ENCODE results near the gene RAD23B. TPM values are rescaled to one million over a fixed set of nuclear protein-coding genes. Genes with fewer than 3 reads are reported as not detected.

RAD23B gene
- total RNA-seq, 4 donors from 2014 or later: 69.8 to 94.4 (median 74.4) TPM

GRCh38 chr9:107269254-107269653, 13.8 kb upstream of the RAD23B start:
- intact Hi-C loops (cut with DNase I): no loop called here
- no peak for DNase-seq
- 89 to 93% methylated on average over 2 of the region's 2 CpGs for WGBS, 2 donors
- Histone ChIP-seq H3K36me3 (no peaks in the 10 kb centered on the region), H3K9me3 (no peaks in the 10 kb centered on the region), H3K27me3 (no peaks in the 10 kb centered on the region), H3K4me1 (peaks cover 0 to 6% (median 0%) of the 10 kb centered on the region in 3 donors), H3K27ac (no peak overlapping the region), H3K4me3 (no peak overlapping the region)
- TF ChIP-seq, protein P1, sequence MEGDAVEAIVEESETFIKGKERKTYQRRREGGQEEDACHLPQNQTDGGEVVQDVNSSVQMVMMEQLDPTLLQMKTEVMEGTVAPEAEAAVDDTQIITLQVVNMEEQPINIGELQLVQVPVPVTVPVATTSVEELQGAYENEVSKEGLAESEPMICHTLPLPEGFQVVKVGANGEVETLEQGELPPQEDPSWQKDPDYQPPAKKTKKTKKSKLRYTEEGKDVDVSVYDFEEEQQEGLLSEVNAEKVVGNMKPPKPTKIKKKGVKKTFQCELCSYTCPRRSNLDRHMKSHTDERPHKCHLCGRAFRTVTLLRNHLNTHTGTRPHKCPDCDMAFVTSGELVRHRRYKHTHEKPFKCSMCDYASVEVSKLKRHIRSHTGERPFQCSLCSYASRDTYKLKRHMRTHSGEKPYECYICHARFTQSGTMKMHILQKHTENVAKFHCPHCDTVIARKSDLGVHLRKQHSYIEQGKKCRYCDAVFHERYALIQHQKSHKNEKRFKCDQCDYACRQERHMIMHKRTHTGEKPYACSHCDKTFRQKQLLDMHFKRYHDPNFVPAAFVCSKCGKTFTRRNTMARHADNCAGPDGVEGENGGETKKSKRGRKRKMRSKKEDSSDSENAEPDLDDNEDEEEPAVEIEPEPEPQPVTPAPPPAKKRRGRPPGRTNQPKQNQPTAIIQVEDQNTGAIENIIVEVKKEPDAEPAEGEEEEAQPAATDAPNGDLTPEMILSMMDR (IDR thresholded peaks at IDR 0.05): no peak
- no peak for TF ChIP-seq POLR2A (IDR thresholded peaks at IDR 0.05)

DNA sequence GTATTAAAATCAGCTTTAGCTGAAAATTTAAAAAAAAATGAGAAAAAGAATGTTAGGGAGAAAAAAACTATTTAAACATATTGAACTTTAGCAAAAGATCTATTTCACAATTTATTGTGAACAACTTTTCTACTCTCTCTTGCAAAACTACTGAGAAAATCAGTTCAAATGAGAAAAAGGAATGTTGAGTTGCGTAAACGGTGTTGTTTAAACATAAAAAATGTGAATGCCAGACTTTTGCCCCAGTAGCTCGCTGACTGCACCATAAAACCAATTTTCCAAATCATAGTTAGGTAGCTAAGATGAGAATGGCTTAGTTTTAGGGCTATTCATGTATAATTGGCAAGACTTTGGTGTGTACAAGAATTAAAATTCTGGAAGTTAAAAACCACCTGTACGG, 13.4 kb upstream of the RAD23B start:
- Histone ChIP-seq H3K4me3 (no peak overlapping the region), H3K9me3 (no peaks in the 10 kb centered on the region), H3K27me3 (no peaks in the 10 kb centered on the region), H3K27ac (no peak overlapping the region), H3K36me3 (no peaks in the 10 kb centered on the region), H3K4me1 (peaks cover 0 to 10% (median 0%) of the 10 kb centered on the region in 3 donors)
- WGBS, 2 donors: 86 to 88% methylated on average over 4 of the region's 4 CpGs
- TF ChIP-seq POLR2A (IDR thresholded peaks at IDR 0.05): no peak
- TF ChIP-seq, protein P1 (IDR thresholded peaks at IDR 0.05): no peak
- no peak for DNase-seq
- intact Hi-C loops (cut with DNase I): no loop called here

- Histone ChIP-seq H3K27ac (no peak overlapping the region), H3K4me3 (no peak overlapping the region), H3K4me1 (peaks cover 0 to 14% (median 0%) of the 10 kb centered on the region in 3 donors), H3K9me3 (no peaks in the 10 kb centered on the region), H3K27me3 (no peaks in the 10 kb centered on the region), H3K36me3 (no peaks in the 10 kb centered on the region)
- intact Hi-C loops (cut with DNase I): no loop called here
- TF ChIP-seq, protein P1 (IDR thresholded peaks at IDR 0.05): no peak
- TF ChIP-seq POLR2A (IDR thresholded peaks at IDR 0.05): no peak
- DNase-seq: no peak
- 15 to 27% methylated on average over 1 of the region's 1 CpG for WGBS, 2 donors
Observed at GRCh38 chr9:107270082-107270481, 13.0 kb upstream of the RAD23B start.

DNA sequence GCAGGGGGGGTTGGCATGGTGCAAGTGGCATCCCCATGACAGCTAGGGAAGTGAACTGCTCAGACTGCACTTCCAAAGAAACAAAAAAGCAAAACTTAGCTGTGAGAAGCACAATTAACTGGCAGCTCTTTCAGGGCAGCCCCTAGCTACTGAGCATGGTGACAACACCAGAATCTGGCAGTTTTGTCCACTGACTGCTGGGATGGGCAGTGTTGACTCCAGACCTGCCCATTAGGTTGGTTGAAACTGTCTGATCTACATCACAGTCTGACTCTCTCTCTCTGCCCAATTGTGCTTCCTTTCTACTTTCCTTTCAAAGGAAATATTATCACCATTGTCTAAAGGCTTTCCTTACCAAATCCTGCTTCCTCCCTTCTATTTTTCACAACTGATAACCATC, 12.5 kb upstream of the RAD23B start:
- H3K27me3 ChIP-seq: no peaks in the 10 kb centered on the region
- H3K9me3 ChIP-seq: no peaks in the 10 kb centered on the region
- no peak overlapping the region for H3K4me3 ChIP-seq
- intact Hi-C loops (cut with DNase I): no loop called here
- no peaks in the 10 kb centered on the region for H3K36me3 ChIP-seq
- H3K4me1 ChIP-seq: peaks cover 0 to 19% (median 0%) of the 10 kb centered on the region in 3 donors
- no peak for DNase-seq
- no peak overlapping the region for H3K27ac ChIP-seq
- TF ChIP-seq POLR2A (IDR thresholded peaks at IDR 0.05): no peak
- TF ChIP-seq, protein P1 (IDR thresholded peaks at IDR 0.05): no peak

GRCh38 chr9:107273634-107274033, 9.4 kb upstream of the RAD23B start:
- no peaks in the 10 kb centered on the region for H3K9me3 ChIP-seq
- H3K4me1 ChIP-seq: peaks cover 0 to 19% (median 0%) of the 10 kb centered on the region in 3 donors
- no peak overlapping the region for H3K27ac ChIP-seq
- 64 to 81% methylated on average over 4 of the region's 4 CpGs for WGBS, 2 donors
- intact Hi-C loops (cut with DNase I): no loop called here
- TF ChIP-seq, protein P1 (IDR thresholded peaks at IDR 0.05): no peak
- TF ChIP-seq POLR2A (IDR thresholded peaks at IDR 0.05): no peak
- DNase-seq: no peak
- H3K27me3 ChIP-seq: no peaks in the 10 kb centered on the region
- H3K4me3 ChIP-seq: no peak overlapping the region
- H3K36me3 ChIP-seq: no peaks in the 10 kb centered on the region

All from esophagus squamous epithelium (tissue), 5 donors.